Right atrium auricular region (tissue), 2 donors: ENCODE data around the gene CLIP2. TPM values are rescaled to one million over a fixed set of nuclear protein-coding genes. Genes with fewer than 3 reads are reported as not detected.

ENCODE experiments used
- DNase-seq: peaks from one replicate; pipeline ENCODE4 v3.0.0-alpha.2; 2019; ENCODE audit warnings: low spot score
- H3K27ac ChIP-seq, 2 donors: fragments of 200-600 bp; sonication (generic); 1 replicate in 1 of 2; 2 replicates in 1 of 2; pipeline ENCODE4 v1.5.1; 2016 to 2019
- H3K27me3 ChIP-seq, 2 donors: fragments of 200-600 bp; sonication (generic); one replicate each; pipeline versions ENCODE4 v1.5.1 to v1.6.0; 2017 to 2019
- H3K36me3 ChIP-seq: fragments of 200-600 bp; sonication (generic); one replicate; pipeline ENCODE4 v1.5.1; 2016
- H3K4me1 ChIP-seq, 2 donors: fragments of 200-600 bp; sonication (generic); one replicate each; pipeline versions ENCODE4 v1.5.1 to v1.6.0; 2017 to 2019
- H3K4me3 ChIP-seq, 2 donors: fragments of 200-600 bp; sonication (generic); 1 replicate in 1 of 2; 2 replicates in 1 of 2; pipeline ENCODE4 v1.5.1; 2017 to 2019; ENCODE audit warnings: mild to moderate bottlenecking in 1 of 2, moderate library complexity in 1 of 2
- H3K9me3 ChIP-seq, 2 donors: fragments of 200-600 bp; sonication (generic); one replicate each; pipeline ENCODE4 v1.5.1; 2019
- CTCF ChIP-seq, 2 donors: fragments of 200-600 bp; sonication (generic); IDR thresholded peaks; one replicate each; pipeline ENCODE4 v1.5.1; 2019; ENCODE audit warnings: antibody characterized with exemption in 2 of 2
- total RNA-seq, 2 donors: library from RNA; depleted of rRNA; stranded (reverse); fragments of >200 nt; gene quantifications; one replicate each; pipeline ENCODE4 v1.1.0, GENCODE V29; 2016

The CLIP2 gene
- total RNA-seq, 2 donors from 2014 or later = 9.5 to 12.1 TPM

- Histone ChIP-seq H3K4me1 (peaks cover 0 to 7% of the 10 kb centered on the region in 2 donors), H3K27ac (no peak overlapping the region), H3K27me3 (no peaks in the 10 kb centered on the region), H3K36me3 (no peaks in the 10 kb centered on the region), H3K4me3 (no peak overlapping the region), H3K9me3 (no peaks in the 10 kb centered on the region)
- TF ChIP-seq CTCF (IDR thresholded peaks at IDR 0.05) = no peak
- DNase-seq = no peak
Observed at GRCh38 chr7:74324531-74325209, 35.5 kb downstream of the CLIP2 start.

- Histone ChIP-seq H3K27me3 (no peaks in the 10 kb centered on the region), H3K9me3 (no peaks in the 10 kb centered on the region), H3K27ac (no peak overlapping the region), H3K36me3 (no peaks in the 10 kb centered on the region), H3K4me3 (no peak overlapping the region), H3K4me1 (peaks cover 0 to 7% of the 10 kb centered on the region in 2 donors)
- no peak for TF ChIP-seq CTCF (IDR thresholded peaks at IDR 0.05)
- no peak for DNase-seq
Observed at GRCh38 chr7:74325210-74325565, 36.0 kb downstream of the CLIP2 start.

- H3K9me3 ChIP-seq = no peaks in the 10 kb centered on the region
- no peak overlapping the region for H3K4me3 ChIP-seq
- H3K36me3 ChIP-seq = no peaks in the 10 kb centered on the region
- no peak for TF ChIP-seq CTCF (IDR thresholded peaks at IDR 0.05)
- no peak for DNase-seq
- H3K4me1 ChIP-seq = peaks cover 0 to 7% of the 10 kb centered on the region in 2 donors
- H3K27ac ChIP-seq = no peak overlapping the region
- H3K27me3 ChIP-seq = no peaks in the 10 kb centered on the region
Observed at GRCh38 chr7:74329225-74329624, 40.0 kb downstream of the CLIP2 start.

- no peaks in the 10 kb centered on the region for H3K36me3 ChIP-seq
- no peaks in the 10 kb centered on the region for H3K9me3 ChIP-seq
- H3K4me3 ChIP-seq = no peak overlapping the region
- H3K27me3 ChIP-seq = no peaks in the 10 kb centered on the region
- no peak overlapping the region for H3K27ac ChIP-seq
- no peak for DNase-seq
- TF ChIP-seq CTCF (IDR thresholded peaks at IDR 0.05) = no peak
- no peaks in the 10 kb centered on the region for H3K4me1 ChIP-seq
Observed at GRCh38 chr7:74332373-74333176, 43.4 kb downstream of the CLIP2 start.

- H3K27me3 ChIP-seq = no peaks in the 10 kb centered on the region
- no peak for DNase-seq
- no peak for TF ChIP-seq CTCF (IDR thresholded peaks at IDR 0.05)
- H3K4me3 ChIP-seq = no peak overlapping the region
- H3K9me3 ChIP-seq = no peaks in the 10 kb centered on the region
- H3K4me1 ChIP-seq = no peaks in the 10 kb centered on the region
- peaks cover 3% of the 10 kb centered on the region for H3K36me3 ChIP-seq
- no peak overlapping the region for H3K27ac ChIP-seq
Observed at GRCh38 chr7:74334030-74334429, 44.8 kb downstream of the CLIP2 start.
